Hepatocyte (in vitro differentiated cells): ENCODE results near the gene PANK3. TPM values are rescaled to one million over a fixed set of nuclear protein-coding genes. Genes with fewer than 3 reads are reported as not detected.
"Not testable (repeated sequence)": the region's sequence is repeated elsewhere in the genome, so short reads cannot be mapped to it uniquely, and the experiment has no call there.

Source experiments
- DNase-seq: peaks from one replicate; pipeline ENCODE4 v3.0.0-alpha.2; 2016; ENCODE audit warnings: low spot score
- H2AFZ ChIP-seq: fragments of 200-600 bp; sonication (generic); 2 replicates; pipeline ENCODE4 v1.6.0; 2016; ENCODE audit warnings: antibody characterized with exemption, mild to moderate bottlenecking
- H3K27ac ChIP-seq: fragments of 200-600 bp; sonication (generic); 2 replicates; pipeline ENCODE4 v1.5.1; 2016; ENCODE audit warnings: mild to moderate bottlenecking
- H3K27me3 ChIP-seq: fragments of 200-600 bp; sonication (generic); 2 replicates; pipeline ENCODE4 v1.6.1; 2016
- H3K36me3 ChIP-seq: fragments of 200-600 bp; sonication (generic); replicated peaks from 2 replicates; pipeline ENCODE4 v1.5.1; 2016; ENCODE audit warnings: low read depth; ENCODE audit not compliant: insufficient read depth
- H3K4me1 ChIP-seq: fragments of 200-600 bp; sonication (generic); 2 replicates; pipeline ENCODE4 v1.5.1; 2016; ENCODE audit warnings: mild to moderate bottlenecking, moderate library complexity; ENCODE audit not compliant: insufficient read depth
- H3K4me2 ChIP-seq: fragments of 200-600 bp; sonication (generic); 2 replicates; pipeline ENCODE4 v1.6.0; 2016
- H3K4me3 ChIP-seq: fragments of 200-600 bp; sonication (generic); 2 replicates; pipeline ENCODE4 v1.5.1; 2016; ENCODE audit warnings: mild to moderate bottlenecking
- H3K79me2 ChIP-seq: fragments of 200-600 bp; sonication (generic); 2 replicates; pipeline ENCODE4 v1.6.0; 2017; ENCODE audit warnings: mild to moderate bottlenecking
- H3K9me2 ChIP-seq: fragments of 200-600 bp; sonication (generic); replicated peaks from 2 replicates; pipeline ENCODE4 v1.6.0; 2017; ENCODE audit warnings: mild to moderate bottlenecking; ENCODE audit not compliant: insufficient read depth
- H3K9me3 ChIP-seq: fragments of 200-600 bp; sonication (generic); 2 replicates; pipeline ENCODE4 v1.5.1; 2016; ENCODE audit warnings: low read depth, mild to moderate bottlenecking
- H4K20me1 ChIP-seq: fragments of 200-600 bp; sonication (generic); 2 replicates; pipeline ENCODE4 v1.6.0; 2016; ENCODE audit warnings: mild to moderate bottlenecking; ENCODE audit not compliant: insufficient read depth, poor library complexity, severe bottlenecking
- EZH2 ChIP-seq: fragments of 200-600 bp; sonication (generic); IDR thresholded peaks from 2 replicates; pipeline ENCODE4 v1.6.1; 2016; ENCODE audit warnings: antibody characterized with exemption, mild to moderate bottlenecking, borderline replicate concordance
- EZH2phosphoT487 ChIP-seq: fragments of 200-600 bp; sonication (generic); IDR thresholded peaks from one replicate; pipeline ENCODE4 v1.6.1; 2018; ENCODE audit warnings: antibody characterized with exemption, mild to moderate bottlenecking, low read depth, moderate library complexity; ENCODE audit not compliant: unreplicated experiment, severe bottlenecking
- WGBS: methylation state at CpG from one replicate; pipeline ENCODE4 v1.1.6; 2016; ENCODE audit warnings: low lambda C conversion rate; ENCODE audit errors: missing lambda C conversion rate; 5-methylcytosine and 5-hydroxymethylcytosine counted together
- polyA plus RNA-seq: library from polyadenylated mRNA; unstranded; fragments of >200 nt; fragmentation: Nextera tagmentation; extraction: Ambion mirVana; gene quantifications from 2 replicates; pipeline ENCODE4 v1.2.1, GENCODE V29; 2016
- total RNA-seq: library from RNA; depleted of rRNA; stranded (reverse); fragments of >200 nt; gene quantifications from 2 replicates; pipeline ENCODE4 v1.2.3, GENCODE V29; 2014
- TF ChIP-seq, protein P1 (sequence below): fragments of 200-600 bp; sonication (generic); IDR thresholded peaks from 2 replicates; pipeline ENCODE4 v1.5.1; 2016; ENCODE audit warnings: antibody characterized with exemption, mild to moderate bottlenecking; ENCODE audit not compliant: poor library complexity

The PANK3 gene
- total and polyA plus RNA-seq, 2 experiments from 2014 or later: 25.8 to 104 TPM

GRCh38 chr5:168587987-168588386 is 8.8 kb upstream of the PANK3 start:
- no peak for DNase-seq
- 95% methylated on average over 5 of the region's 5 CpGs for WGBS
- H3K79me2 ChIP-seq: no peaks in the 10 kb centered on the region
- no peaks in the 10 kb centered on the region for H3K9me2 ChIP-seq
- no peaks in the 10 kb centered on the region for H4K20me1 ChIP-seq
- H3K27ac ChIP-seq: no peak overlapping the region
- H2AFZ ChIP-seq: no peak overlapping the region
- no peak overlapping the region for H3K4me3 ChIP-seq
- H3K4me2 ChIP-seq: no peak overlapping the region
- H3K27me3 ChIP-seq: no peaks in the 10 kb centered on the region
- H3K4me1 ChIP-seq: peaks cover 20% of the 10 kb centered on the region
- no peaks in the 10 kb centered on the region for H3K36me3 ChIP-seq
- H3K9me3 ChIP-seq: no peaks in the 10 kb centered on the region
- TF ChIP-seq EZH2phosphoT487 (no peak), EZH2 (no peak)
- TF ChIP-seq, protein P1, sequence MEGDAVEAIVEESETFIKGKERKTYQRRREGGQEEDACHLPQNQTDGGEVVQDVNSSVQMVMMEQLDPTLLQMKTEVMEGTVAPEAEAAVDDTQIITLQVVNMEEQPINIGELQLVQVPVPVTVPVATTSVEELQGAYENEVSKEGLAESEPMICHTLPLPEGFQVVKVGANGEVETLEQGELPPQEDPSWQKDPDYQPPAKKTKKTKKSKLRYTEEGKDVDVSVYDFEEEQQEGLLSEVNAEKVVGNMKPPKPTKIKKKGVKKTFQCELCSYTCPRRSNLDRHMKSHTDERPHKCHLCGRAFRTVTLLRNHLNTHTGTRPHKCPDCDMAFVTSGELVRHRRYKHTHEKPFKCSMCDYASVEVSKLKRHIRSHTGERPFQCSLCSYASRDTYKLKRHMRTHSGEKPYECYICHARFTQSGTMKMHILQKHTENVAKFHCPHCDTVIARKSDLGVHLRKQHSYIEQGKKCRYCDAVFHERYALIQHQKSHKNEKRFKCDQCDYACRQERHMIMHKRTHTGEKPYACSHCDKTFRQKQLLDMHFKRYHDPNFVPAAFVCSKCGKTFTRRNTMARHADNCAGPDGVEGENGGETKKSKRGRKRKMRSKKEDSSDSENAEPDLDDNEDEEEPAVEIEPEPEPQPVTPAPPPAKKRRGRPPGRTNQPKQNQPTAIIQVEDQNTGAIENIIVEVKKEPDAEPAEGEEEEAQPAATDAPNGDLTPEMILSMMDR: no peak

GRCh38 chr5:168585119-168585856 is 6.1 kb upstream of the PANK3 start:
- WGBS: 80% methylated on average over 5 of the region's 5 CpGs
- no peak for DNase-seq
- no peaks in the 10 kb centered on the region for H3K9me3 ChIP-seq
- H4K20me1 ChIP-seq: no peaks in the 10 kb centered on the region
- H2AFZ ChIP-seq: no peak overlapping the region
- no peak overlapping the region for H3K27ac ChIP-seq
- no peaks in the 10 kb centered on the region for H3K27me3 ChIP-seq
- H3K4me3 ChIP-seq: no peak overlapping the region
- no peak overlapping the region for H3K4me2 ChIP-seq
- TF ChIP-seq EZH2phosphoT487 (no peak), EZH2 (no peak)
- TF ChIP-seq, protein P1: no peak
- H3K4me1 ChIP-seq: peaks cover 8% of the 10 kb centered on the region
- H3K9me2 ChIP-seq: no peaks in the 10 kb centered on the region
- no peaks in the 10 kb centered on the region for H3K79me2 ChIP-seq
- H3K36me3 ChIP-seq: no peaks in the 10 kb centered on the region

DNA sequence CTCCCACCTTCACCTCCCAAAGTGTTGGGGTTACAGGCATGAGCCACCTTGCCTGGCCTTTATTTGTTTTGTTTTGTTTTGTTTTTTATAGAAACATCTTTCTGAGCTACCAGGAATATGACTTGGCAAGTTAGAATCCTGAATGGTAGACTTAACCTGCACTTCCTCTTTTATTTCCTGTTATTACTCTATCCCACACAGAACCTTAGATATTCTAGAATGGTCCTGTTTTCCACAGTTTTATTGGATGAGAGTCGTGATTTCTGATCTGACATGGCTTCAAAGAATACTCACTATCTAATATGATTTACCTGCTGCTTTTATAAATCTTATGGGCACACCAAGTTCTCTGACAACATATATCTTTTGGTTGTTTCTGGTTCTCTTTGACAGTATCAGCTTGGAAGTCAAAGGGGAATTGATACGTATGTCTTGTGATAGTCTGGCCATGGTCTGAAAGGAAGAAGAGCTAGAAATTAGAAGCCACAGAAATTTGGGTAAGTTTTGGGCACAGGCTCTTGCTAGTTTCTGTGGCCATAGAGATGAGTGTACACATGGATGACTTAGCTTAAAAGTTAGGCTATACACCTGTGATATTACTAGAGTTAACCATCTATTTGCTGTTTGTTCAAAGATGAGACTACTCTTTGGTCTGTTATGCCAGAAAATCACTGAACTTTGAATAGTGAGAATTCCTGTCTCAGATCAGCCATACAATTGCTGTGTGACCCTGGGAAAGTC is 4.7 kb upstream of the PANK3 start:
- Histone ChIP-seq H3K4me2 (no peak overlapping the region), H3K4me3 (no peak overlapping the region), H3K27ac (no peak overlapping the region), H3K9me3 (no peaks in the 10 kb centered on the region), H3K9me2 (no peaks in the 10 kb centered on the region), H4K20me1 (no peaks in the 10 kb centered on the region), H2AFZ (no peak overlapping the region), H3K27me3 (no peaks in the 10 kb centered on the region), H3K4me1 (peaks cover 5% of the 10 kb centered on the region), H3K79me2 (peaks cover 2% of the 10 kb centered on the region), H3K36me3 (no peaks in the 10 kb centered on the region)
- no peak for DNase-seq
- TF ChIP-seq EZH2 (no peak), EZH2phosphoT487 (no peak)
- 95% methylated on average over 2 of the region's 2 CpGs for WGBS

- H3K27me3 ChIP-seq, H3K4me1 ChIP-seq, H3K4me3 ChIP-seq, H3K36me3 ChIP-seq, DNase-seq, H3K4me2 ChIP-seq, H3K9me2 ChIP-seq, H2AFZ ChIP-seq, H3K9me3 ChIP-seq: not testable (repeated sequence)
- WGBS: 90% methylated on average over 7 of the region's 7 CpGs
- H3K27ac ChIP-seq: peak overlapping the region; percentile 96
- peaks cover 26% of the 10 kb centered on the region for H4K20me1 ChIP-seq
- H3K79me2 ChIP-seq: peaks cover 32% of the 10 kb centered on the region
These were observed 1.8 kb upstream of the PANK3 start for GRCh38 chr5:168580814-168581469.
